ENCODE results near the gene DUOXA2. TPM values are rescaled to one million over a fixed set of nuclear protein-coding genes. Genes with fewer than 3 reads are reported as not detected.
"Not testable (repeated sequence)": the region's sequence is repeated elsewhere in the genome, so short reads cannot be mapped to it uniquely, and the experiment has no call there.

DUOXA2 gene
- total and polyA plus RNA-seq, 2 of the 4 experiments (the other 2 are of a cell fraction), result not detected

DNA sequence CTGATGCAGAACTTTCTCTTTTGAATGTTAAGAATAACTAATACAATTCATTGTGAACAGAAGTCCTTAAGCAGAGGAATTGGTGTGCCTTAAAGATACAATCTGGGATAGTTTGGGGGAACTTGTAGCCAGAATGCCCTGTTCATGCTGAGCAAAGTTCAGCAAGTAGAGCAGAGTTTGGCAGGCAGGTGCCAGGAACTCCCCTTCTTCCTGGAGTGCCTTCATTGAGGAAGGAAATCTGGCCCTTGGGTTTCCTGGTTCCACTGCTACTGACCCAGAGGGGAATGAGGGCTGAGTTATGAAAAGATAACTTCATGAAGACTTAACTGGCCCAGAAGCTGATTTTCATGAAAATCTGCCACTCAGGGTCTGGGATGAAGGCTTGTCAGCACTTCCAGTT, 40.5 kb upstream of the DUOXA2 start:
- H3K4me1 ChIP-seq (ENCODE audit: control insufficient read depth, insufficient read depth, low read length); H3K56ac ChIP-seq (ENCODE audit: extremely low read depth, insufficient read depth, low read length); H3K14ac ChIP-seq (replicated peaks; ENCODE audit: low read depth, low read length); H3K27me3 ChIP-seq (ENCODE audit: control insufficient read depth, insufficient read depth, low read length); H4K5ac ChIP-seq (ENCODE audit: low read depth, low read length); H3K9me1 ChIP-seq (ENCODE audit: insufficient read depth, low read length); H2AFZ ChIP-seq (replicated peaks; ENCODE audit: low read length, poor library complexity); H3K23ac ChIP-seq (ENCODE audit: low read depth, low read length); H2BK20ac ChIP-seq (ENCODE audit: low read depth, low read length); H3K27ac ChIP-seq (ENCODE audit: insufficient read depth, low read length); H3K9me3 ChIP-seq (ENCODE audit: control insufficient read depth, insufficient read depth, low read length); H2BK15ac ChIP-seq (ENCODE audit: low read depth, low read length); H3K18ac ChIP-seq (ENCODE audit: low read depth, low read length); H3K36me3 ChIP-seq (ENCODE audit: control insufficient read depth, insufficient read depth, low read length); H4K20me1 ChIP-seq (ENCODE audit: insufficient read depth, low read length); H2BK120ac ChIP-seq (ENCODE audit: low read depth, low read length); dilution Hi-C loops (cut with HindIII; ENCODE audit: low sequenced_read_pairs, unreplicated experiment); DNase-seq; ATAC-seq (ENCODE audit: low read depth); intact Hi-C loops (cut with micrococcal nuclease); BruUV-seq (replicated peaks); H3K4me2 ChIP-seq (ENCODE audit: low read depth, low read length); CTCF ChIA-PET; H3K79me1 ChIP-seq (ENCODE audit: low read depth in 1 of 2, low read length in 2 of 2); in situ Hi-C loops (cut with MboI; ENCODE audit: low sequenced_read_pairs); H2BK5ac ChIP-seq (ENCODE audit: low read depth, low read length, poor library complexity, severe bottlenecking); H3K9ac ChIP-seq (ENCODE audit: low read depth, low read length); H3K4me3 ChIP-seq (ENCODE audit: insufficient read depth, low read depth, low read length); H3K4ac ChIP-seq (ENCODE audit: low read depth, low read length); H2AK9ac ChIP-seq (replicated peaks; ENCODE audit: low read depth, low read length, poor library complexity); H4K91ac ChIP-seq (ENCODE audit: insufficient read depth, low read depth, low read length); H4K8ac ChIP-seq (ENCODE audit: low read depth in 2 of 2, low read length in 2 of 2); POLR2A ChIA-PET (ENCODE audit: unreplicated experiment); H2AK5ac ChIP-seq (ENCODE audit: low read depth, low read length): not testable (repeated sequence)

DNA sequence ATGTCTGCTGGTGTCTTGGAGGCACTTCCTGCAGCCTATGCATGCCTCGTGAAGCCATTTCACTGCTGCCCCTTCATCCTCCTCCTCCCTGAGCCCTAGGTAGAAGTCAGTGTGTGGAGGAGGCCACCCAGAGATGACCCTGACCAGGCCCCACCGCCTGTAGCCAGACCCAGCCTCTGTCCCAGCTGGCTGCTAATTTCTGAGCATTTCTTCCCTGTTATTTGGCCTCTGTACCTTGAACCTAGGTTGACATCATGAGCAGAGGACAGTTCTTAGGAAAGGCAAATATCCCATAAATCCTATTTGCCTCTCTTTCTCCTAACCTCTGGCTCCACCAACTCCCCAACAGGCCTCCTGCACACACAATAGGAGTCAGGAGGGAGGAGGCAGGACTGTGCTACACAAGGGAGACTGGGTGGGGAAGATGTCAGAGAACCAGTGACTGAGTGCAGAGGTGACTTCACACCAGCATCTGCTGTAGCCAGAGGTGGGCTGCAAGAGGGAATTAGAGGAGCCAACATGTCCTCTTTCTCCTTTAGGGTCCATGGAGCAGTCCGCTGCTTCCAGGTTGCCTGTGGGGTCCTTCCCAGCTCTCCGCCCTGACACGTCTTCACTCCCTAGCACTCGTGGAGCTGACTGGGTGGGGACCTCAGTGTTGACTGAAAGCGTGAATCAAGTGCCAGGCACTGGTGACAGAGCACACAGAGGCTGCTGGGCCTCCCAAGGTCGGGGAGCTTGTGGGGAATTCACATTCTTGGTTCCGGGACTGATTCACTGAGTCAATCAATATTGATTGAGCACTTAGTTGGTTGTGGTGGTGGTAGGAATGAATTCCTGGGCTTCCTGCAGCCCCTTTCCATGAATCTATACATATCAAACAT, 38.4 kb upstream of the DUOXA2 start:
- not testable (repeated sequence) for H4K20me1 ChIP-seq (ENCODE audit: insufficient read depth, low read length)

More for the DNA sequence above, 38.4 kb upstream of the DUOXA2 start:
- H3K9ac ChIP-seq (ENCODE audit: low read depth, low read length); H3K56ac ChIP-seq (ENCODE audit: extremely low read depth, insufficient read depth, low read length); H3K27me3 ChIP-seq (ENCODE audit: control insufficient read depth, insufficient read depth, low read length); H4K91ac ChIP-seq (ENCODE audit: insufficient read depth, low read depth, low read length); H2BK20ac ChIP-seq (ENCODE audit: low read depth, low read length); BruUV-seq (replicated peaks); H3K4me3 ChIP-seq (ENCODE audit: insufficient read depth, low read depth, low read length); DNase-seq; H2BK15ac ChIP-seq (ENCODE audit: low read depth, low read length); H4K8ac ChIP-seq (ENCODE audit: low read depth in 2 of 2, low read length in 2 of 2); H3K9me1 ChIP-seq (ENCODE audit: insufficient read depth, low read length); H3K4me2 ChIP-seq (ENCODE audit: low read depth, low read length); H2AK9ac ChIP-seq (replicated peaks; ENCODE audit: low read depth, low read length, poor library complexity); H3K4ac ChIP-seq (ENCODE audit: low read depth, low read length); H2AFZ ChIP-seq (replicated peaks; ENCODE audit: low read length, poor library complexity); H3K36me3 ChIP-seq (ENCODE audit: control insufficient read depth, insufficient read depth, low read length); H2BK120ac ChIP-seq (ENCODE audit: low read depth, low read length); H2BK5ac ChIP-seq (ENCODE audit: low read depth, low read length, poor library complexity, severe bottlenecking); H2AK5ac ChIP-seq (ENCODE audit: low read depth, low read length); H3K9me3 ChIP-seq (ENCODE audit: control insufficient read depth, insufficient read depth, low read length); dilution Hi-C loops (cut with HindIII; ENCODE audit: low sequenced_read_pairs, unreplicated experiment); POLR2A ChIA-PET (ENCODE audit: unreplicated experiment); H3K23ac ChIP-seq (ENCODE audit: low read depth, low read length); H4K5ac ChIP-seq (ENCODE audit: low read depth, low read length); H3K14ac ChIP-seq (replicated peaks; ENCODE audit: low read depth, low read length); H3K4me1 ChIP-seq (ENCODE audit: control insufficient read depth, insufficient read depth, low read length); CTCF ChIA-PET; intact Hi-C loops (cut with micrococcal nuclease); H3K27ac ChIP-seq (ENCODE audit: insufficient read depth, low read length); in situ Hi-C loops (cut with MboI; ENCODE audit: low sequenced_read_pairs); ATAC-seq (ENCODE audit: low read depth); H3K79me1 ChIP-seq (ENCODE audit: low read depth in 1 of 2, low read length in 2 of 2); H3K18ac ChIP-seq (ENCODE audit: low read depth, low read length): not testable (repeated sequence)
- no CpG with 5 or more reads among the region's 9 CpGs for WGBS, 2 experiments (ENCODE audit: extremely low coverage in 2 of 2, insufficient read length in 1 of 2)
